Endothelial cell of umbilical vein (primary cell): ENCODE results near the gene COL18A1. TPM values are rescaled to one million over a fixed set of nuclear protein-coding genes. Genes with fewer than 3 reads are reported as not detected.

ENCODE experiments used
- BruUV-seq: library from RNA; stranded (reverse); fragments of 400-500 nt; replicated peaks from 2 replicates; lab custom pipeline; 2021; lab: Mats Ljungman, UMichigan
- CTCF ChIA-PET: fragments of 300-600, 350-600 bp; sonication (Branson Sonifier 250); formaldehyde crosslinking; loops from one replicate; lab custom pipeline; 2021; ENCODE audit warnings: antibody characterized with exemption, inconsistent platforms; lab: Charles Lee
- POLR2A ChIA-PET: fragments of 300-600, 350-600 bp; sonication (Branson Sonifier 250); formaldehyde crosslinking; loops from one replicate; lab custom pipeline; 2021; ENCODE audit warnings: antibody characterized with exemption, inconsistent platforms; lab: Charles Lee
- DNase-seq: peaks from one replicate; pipeline ENCODE4 v3.0.0-alpha.2; 2011; ENCODE audit warnings: low read depth, low spot score
- FAIRE-seq: peaks from 2 replicates; lab custom pipeline; 2011; peaks lifted over from hg19 to GRCh38; lab: Jason Lieb, UNC
- H2AFZ ChIP-seq: 2 replicates; pipeline ENCODE4 v1.6.0; 2012; ENCODE audit warnings: low read depth, low read length, control low read depth, inconsistent platforms
- H3K27ac ChIP-seq: 2 replicates; pipeline ENCODE4 v1.5.1; 2011; ENCODE audit warnings: low read depth, mild to moderate bottlenecking, control low read depth, low read length, moderate library complexity; ENCODE audit not compliant: insufficient read depth
- H3K27me3 ChIP-seq, 2 experiments: 2 replicates each; pipeline versions ENCODE4 v1.6.0 to v1.6.1; 2011; ENCODE audit warnings: low read length in 2 of 2, mixed read lengths in 1 of 2; ENCODE audit not compliant: control insufficient read depth in 2 of 2, insufficient read depth in 2 of 2
- H3K36me3 ChIP-seq, 2 experiments: 2 replicates in 1 of 2; 3 replicates in 1 of 2; pipeline ENCODE4 v1.5.1; 2011; ENCODE audit warnings: low read length in 2 of 2, mild to moderate bottlenecking in 1 of 2, moderate library complexity in 1 of 2; ENCODE audit not compliant: control insufficient read depth in 2 of 2, insufficient read depth in 2 of 2; ENCODE audit errors: extremely low read depth in 1 of 2
- H3K4me1 ChIP-seq: 3 replicates; pipeline ENCODE4 v1.5.1; 2011; ENCODE audit warnings: mild to moderate bottlenecking, low read length; ENCODE audit not compliant: control insufficient read depth, insufficient read depth; ENCODE audit errors: extremely low read depth
- H3K4me2 ChIP-seq: 2 replicates; pipeline ENCODE4 v1.6.1; 2011; ENCODE audit warnings: low read length, control low read depth, mixed read lengths; ENCODE audit not compliant: insufficient read depth
- H3K4me3 ChIP-seq, 3 experiments: fragments of 200-600 bp in 1 of 3; sonication (generic), shearing (Covaris generic) in 1 of 3; replicated peaks in 1 of 3; 2 replicates each; pipeline ENCODE4 v1.5.1; 2011 to 2016; ENCODE audit warnings: control low read depth in 3 of 3, low read length in 3 of 3, mild to moderate bottlenecking in 2 of 3, inconsistent platforms in 1 of 3, low read depth in 1 of 3, moderate library complexity in 1 of 3; ENCODE audit not compliant: insufficient read depth in 1 of 3
- H3K79me2 ChIP-seq: 2 replicates; pipeline ENCODE4 v1.6.0; 2012; ENCODE audit warnings: low read length, inconsistent platforms; ENCODE audit not compliant: control insufficient read depth, insufficient read depth
- H3K9ac ChIP-seq: replicated peaks from 2 replicates; pipeline ENCODE3; 2011; ENCODE audit warnings: low read length, control low read depth; ENCODE audit not compliant: insufficient read depth; ENCODE audit errors: extremely low read depth
- H3K9me1 ChIP-seq: replicated peaks from 3 replicates; pipeline ENCODE4 v1.6.0; 2011; ENCODE audit warnings: mild to moderate bottlenecking, low read length; ENCODE audit not compliant: control insufficient read depth, insufficient read depth; ENCODE audit errors: extremely low read depth
- H3K9me3 ChIP-seq: replicated peaks from 2 replicates; pipeline ENCODE4 v1.5.1; 2012; ENCODE audit warnings: low read length, inconsistent platforms; ENCODE audit not compliant: control insufficient read depth, insufficient read depth
- H4K20me1 ChIP-seq: replicated peaks from 2 replicates; pipeline ENCODE3; 2011; ENCODE audit warnings: mild to moderate bottlenecking, low read length; ENCODE audit not compliant: control insufficient read depth, insufficient read depth; ENCODE audit errors: extremely low read depth
- CTCF ChIP-seq, 2 donors: IDR thresholded peaks; 1 replicate in 1 of 2; 2 replicates in 1 of 2; pipeline ENCODE4 v1.5.1; 2011; ENCODE audit warnings: low read length in 2 of 2, mild to moderate bottlenecking in 2 of 2, moderate library complexity in 2 of 2, control low read depth in 1 of 2, inconsistent platforms in 1 of 2, low read depth in 1 of 2; ENCODE audit not compliant: insufficient read depth in 1 of 2; ENCODE audit errors: extremely low read depth in 1 of 2
- EZH2 ChIP-seq: IDR thresholded peaks from 2 replicates; pipeline ENCODE4 v1.6.1; 2012; ENCODE audit warnings: borderline replicate concordance, low read depth, mild to moderate bottlenecking, moderate library complexity, low read length, inconsistent platforms; ENCODE audit not compliant: severe bottlenecking
- FOS ChIP-seq: IDR thresholded peaks from 2 replicates; pipeline ENCODE4 v1.6.1; 2011; ENCODE audit warnings: mild to moderate bottlenecking, low read length, moderate library complexity, borderline replicate concordance; ENCODE audit not compliant: insufficient read depth
- GATA2 ChIP-seq: IDR thresholded peaks from 2 replicates; pipeline ENCODE4 v1.7.0; 2011; ENCODE audit warnings: low read depth, mild to moderate bottlenecking, moderate library complexity, mixed read lengths, low read length; ENCODE audit not compliant: insufficient read length, insufficient read depth
- JUN ChIP-seq: IDR thresholded peaks from 2 replicates; pipeline ENCODE4 v1.6.1; 2011; ENCODE audit warnings: borderline replicate concordance, low read depth; ENCODE audit not compliant: insufficient read length, insufficient read depth
- MAX ChIP-seq: IDR thresholded peaks from 2 replicates; pipeline ENCODE4 v1.6.1; 2011; ENCODE audit not compliant: insufficient read depth, insufficient read length
- MYC ChIP-seq: IDR thresholded peaks from one replicate; pipeline ENCODE4 v1.6.1; 2011; ENCODE audit warnings: mild to moderate bottlenecking, low read depth, low read length
- POLR2A ChIP-seq: IDR thresholded peaks from 2 replicates; pipeline ENCODE4 v1.6.1; 2012; ENCODE audit warnings: low read depth, mild to moderate bottlenecking, control low read depth, low read length
- POLR2AphosphoS5 ChIP-seq: IDR thresholded peaks from 2 replicates; pipeline ENCODE4 v1.6.1; 2012; ENCODE audit warnings: low read depth, mild to moderate bottlenecking, control low read depth, low read length, moderate library complexity; ENCODE audit not compliant: insufficient read depth
- dilution Hi-C: fragments of 300-500 bp; cut with MboI; formaldehyde crosslinking; loops from one replicate; pipeline ENCODE4 v1.15.0; 2019; ENCODE audit warnings: low sequenced_read_pairs; ENCODE audit not compliant: extremely low pct_ligation_motif_present
- intact Hi-C: fragments of 100-400 bp; cut with micrococcal nuclease; formaldehyde crosslinking; loops from one replicate; pipeline ENCODE4 v1.10.0; 2022
- polyA plus RNA-seq, 4 experiments: library from polyadenylated mRNA; depleted of rRNA in 3 of 4; stranded (reverse) in 3 of 4; unstranded in 1 of 4; fragments of >200 nt; gene quantifications; 2 replicates each; pipeline versions ENCODE4 v1.2.1 to v1.2.3, GENCODE V29; 2011 to 2012; ENCODE audit warnings: missing spikeins in 1 of 4
- total RNA-seq: library from RNA; stranded (reverse); gene quantifications from 2 replicates; pipeline ENCODE4 v1.2.3, GENCODE V29; 2021

The COL18A1 gene
- total and polyA plus RNA-seq, 2 donors (not counting 3 experiments of a cell fraction or from before 2014, with no cell fraction given), result 198 to 252 TPM

GRCh38 chr21:45423201-45423955, 18.4 kb downstream of the COL18A1 start:
- H3K4me2 ChIP-seq, result no peak overlapping the region
- peaks cover 12% of the 10 kb centered on the region for H3K4me1 ChIP-seq
- H3K9ac ChIP-seq, result no peak overlapping the region
- H3K4me3 ChIP-seq, result no peak overlapping the region
- ChIA-PET POLR2A (no interaction called here), CTCF (interaction anchor here (1.3 to 1.8 kb wide), 2 partner anchors 16 to 133 kb away, joined by 4 to 7 read pairs; no protein-coding TSS in a partner anchor)
- TF ChIP-seq POLR2AphosphoS5 (no peak), EZH2 (no peak), FOS (no peak), MAX (no peak), CTCF (IDR thresholded peaks at IDR 0.05; ENCODE audit: extremely low read depth in 1 of 2, insufficient read depth in 1 of 2, low read depth in 1 of 2, low read length in 2 of 2) (no peak), POLR2A (no peak), GATA2 (no peak), MYC (no peak), JUN (no peak)
- BruUV-seq, result no TSS peak
- no peak overlapping the region for H2AFZ ChIP-seq
- H3K9me3 ChIP-seq, result no peaks in the 10 kb centered on the region
- no peaks in the 10 kb centered on the region for H3K9me1 ChIP-seq
- no peak overlapping the region for H3K27ac ChIP-seq
- intact Hi-C loops, result no loop called here
- H3K79me2 ChIP-seq, result peaks cover 74% of the 10 kb centered on the region
- dilution Hi-C loops, result no loop called here
- FAIRE-seq (no peak), DNase-seq (no peak)
- no peaks in the 10 kb centered on the region for H4K20me1 ChIP-seq
- H3K36me3 ChIP-seq, result peaks cover 0 to 4% of the 10 kb centered on the region in 2 experiments
- H3K27me3 ChIP-seq, result no peaks in the 10 kb centered on the region
